A673 (cell line): ENCODE measurements around the gene GMPR. TPM values are rescaled to one million over a fixed set of nuclear protein-coding genes. Genes with fewer than 3 reads are reported as not detected.

Experiments used
- BruUV-seq: library from RNA; stranded (reverse); fragments of 400-500 nt; replicated peaks from 2 replicates; lab custom pipeline; 2021; lab: Mats Ljungman, UMichigan
- CTCF ChIA-PET: fragments of 300-600 bp; sonication (Branson Sonifier 250); formaldehyde crosslinking; loops from one replicate; lab custom pipeline; 2022; ENCODE audit warnings: antibody characterized with exemption; lab: Charles Lee
- POLR2A ChIA-PET: fragments of 300-600 bp; sonication (Branson Sonifier 250); formaldehyde crosslinking; loops from one replicate; lab custom pipeline; 2022; ENCODE audit warnings: antibody characterized with exemption; ENCODE audit not compliant: low non-redundant PET; lab: Charles Lee
- DNase-seq: peaks from one replicate; pipeline ENCODE4 v3.0.0-alpha.2; 2015; ENCODE audit warnings: low spot score
- H3K27ac ChIP-seq: fragments of 200-600 bp; sonication (generic); 2 replicates; pipeline ENCODE4 v1.5.1; 2016; ENCODE audit warnings: mixed run types, low read depth, mild to moderate bottlenecking, mixed read lengths, antibody characterized with exemption, low read length; ENCODE audit not compliant: poor library complexity, severe bottlenecking
- H3K27me3 ChIP-seq: fragments of 200-600 bp; sonication (generic); replicated peaks from 2 replicates; pipeline ENCODE4 v1.6.1; 2017; ENCODE audit warnings: mixed run types, low read depth, mild to moderate bottlenecking, mixed read lengths, antibody characterized with exemption, low read length; ENCODE audit not compliant: insufficient read depth, poor library complexity
- H3K36me3 ChIP-seq: fragments of 200-600 bp; sonication (generic); 2 replicates; pipeline ENCODE4 v1.6.1; 2016; ENCODE audit warnings: mixed run types, mild to moderate bottlenecking, mixed read lengths, antibody characterized with exemption, low read length; ENCODE audit not compliant: insufficient read depth, poor library complexity, severe bottlenecking
- H3K4me1 ChIP-seq: fragments of 200-600 bp; sonication (generic); 2 replicates; pipeline ENCODE4 v1.6.1; 2017; ENCODE audit warnings: mixed run types, mild to moderate bottlenecking, mixed read lengths, antibody characterized with exemption, low read length; ENCODE audit not compliant: insufficient read depth, poor library complexity, severe bottlenecking
- H3K4me3 ChIP-seq: fragments of 200-600 bp; sonication (generic); 2 replicates; pipeline ENCODE4 v1.5.1; 2016; ENCODE audit warnings: low read depth, mixed run types, mild to moderate bottlenecking, mixed read lengths, low read length; ENCODE audit not compliant: poor library complexity, severe bottlenecking
- H3K9me3 ChIP-seq: fragments of 200-600 bp; sonication (generic); 2 replicates; pipeline ENCODE4 v1.6.1; 2016; ENCODE audit warnings: mixed run types, low read depth, mild to moderate bottlenecking, mixed read lengths, antibody characterized with exemption, low read length; ENCODE audit not compliant: poor library complexity, severe bottlenecking
- CTCF ChIP-seq: fragments of 300-800, 200-600 bp; sonication (generic); conservative IDR thresholded peaks from 2 replicates; pipeline ENCODE4 v1.5.1; 2017; ENCODE audit warnings: low read depth, mild to moderate bottlenecking, antibody characterized with exemption, low read length, moderate library complexity, mixed read lengths
- EZH2 ChIP-seq: fragments of 200-600 bp; sonication (generic); IDR thresholded peaks from 2 replicates; pipeline ENCODE4 v1.6.1; 2017; ENCODE audit warnings: borderline replicate concordance, low read depth, mild to moderate bottlenecking, mixed read lengths, antibody characterized with exemption, low read length; ENCODE audit not compliant: poor library complexity, severe bottlenecking
- intact Hi-C: fragments of 100-400 bp; cut with micrococcal nuclease; formaldehyde crosslinking; loops from one replicate; pipeline ENCODE4 v1.10.0; 2022; ENCODE audit not compliant: unreplicated experiment
- total RNA-seq: library from RNA; stranded (reverse); gene quantifications from 2 replicates; pipeline ENCODE4 v1.2.3, GENCODE V29; 2021

GMPR gene
- total RNA-seq, 1 experiment from 2014 or later = 0.32 TPM

DNA sequence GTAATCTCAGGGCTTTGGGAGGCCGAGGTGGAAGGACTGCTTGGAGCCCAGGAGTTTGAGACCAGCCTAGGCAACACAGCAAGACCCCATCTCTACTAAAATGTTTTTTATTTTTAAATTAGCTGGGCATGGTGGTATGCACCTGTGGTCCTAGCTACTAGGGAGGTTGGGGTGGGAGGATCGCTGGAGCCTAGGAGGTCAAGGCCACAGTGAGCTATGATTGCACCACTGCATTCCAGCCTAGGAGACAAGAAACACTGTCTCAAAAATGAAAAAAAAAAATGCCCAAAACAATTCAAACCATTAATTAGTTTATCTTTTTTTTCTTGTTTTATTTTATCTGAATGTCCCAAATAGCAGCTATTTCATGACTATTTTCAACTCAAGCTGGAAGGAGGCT lies 85.8 kb downstream of the GMPR start:
- BruUV-seq = no TSS peak
- Histone ChIP-seq H3K36me3 (no peaks in the 10 kb centered on the region), H3K9me3 (no peaks in the 10 kb centered on the region), H3K4me1 (peaks cover 37% of the 10 kb centered on the region), H3K27ac (no peak overlapping the region), H3K27me3 (no peaks in the 10 kb centered on the region), H3K4me3 (no peak overlapping the region)
- TF ChIP-seq EZH2 = no peak
- no peak for TF ChIP-seq CTCF
- intact Hi-C loops = no loop called here
- ChIA-PET CTCF (no interaction called here), POLR2A (no interaction called here)
- no peak for DNase-seq

DNA sequence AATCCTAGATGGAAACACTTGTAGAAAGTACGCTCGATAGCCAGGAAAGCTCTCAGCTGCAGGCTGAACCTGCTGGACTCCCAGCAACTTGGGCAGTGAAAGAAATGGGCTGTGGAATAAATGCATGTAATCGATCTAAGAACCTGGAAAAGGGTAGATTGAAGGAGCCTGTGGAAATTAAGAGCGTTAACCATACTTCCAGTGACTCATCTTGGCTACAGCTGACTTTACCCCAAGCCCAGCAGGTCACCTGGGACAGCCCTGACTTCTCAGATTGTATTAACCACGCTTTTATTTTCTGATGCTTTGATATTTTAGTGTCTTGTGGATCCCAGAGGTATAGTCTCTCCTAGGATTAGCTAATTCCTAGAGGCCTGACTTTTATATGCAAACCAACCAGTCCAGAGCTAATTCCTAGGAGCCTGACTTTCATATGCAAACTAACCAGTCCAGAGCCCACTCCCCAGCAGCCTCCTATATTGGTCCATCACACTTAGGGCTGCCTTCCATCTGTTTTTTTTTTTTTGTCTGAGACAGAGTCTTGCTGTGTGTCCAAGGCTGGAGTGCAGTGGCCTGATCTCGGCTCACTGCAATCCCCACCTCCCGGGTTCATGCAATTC lies 86.3 kb downstream of the GMPR start:
- no peaks in the 10 kb centered on the region for H3K27me3 ChIP-seq
- H3K4me1 ChIP-seq = peaks cover 33% of the 10 kb centered on the region
- no peaks in the 10 kb centered on the region for H3K9me3 ChIP-seq
- H3K4me3 ChIP-seq = no peak overlapping the region
- TF ChIP-seq CTCF (no peak), EZH2 (no peak)
- no peak overlapping the region for H3K27ac ChIP-seq
- ChIA-PET CTCF (no interaction called here), POLR2A (no interaction called here)
- BruUV-seq = no TSS peak
- H3K36me3 ChIP-seq = no peaks in the 10 kb centered on the region
- DNase-seq = no peak
- intact Hi-C loops = no loop called here

DNA sequence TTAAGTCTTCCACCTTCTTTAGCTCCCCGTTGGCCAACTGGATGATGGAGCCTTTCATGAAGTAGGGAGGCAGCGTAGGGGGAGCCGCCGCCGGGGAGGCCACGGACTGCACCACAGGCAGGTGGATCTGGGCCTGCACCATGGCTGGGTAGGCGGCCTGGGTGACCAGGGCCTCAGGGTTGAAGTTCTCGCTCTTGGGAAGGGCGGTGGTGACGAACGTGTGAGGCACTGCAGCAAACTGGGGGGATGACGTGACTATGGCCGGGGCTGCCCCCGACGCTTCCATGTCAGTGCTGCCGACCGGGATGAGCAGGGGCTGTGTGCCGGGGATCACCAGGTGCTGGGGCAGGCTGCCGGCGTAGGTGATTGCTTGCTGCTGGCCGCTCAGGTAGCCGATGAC lies 88.1 kb downstream of the GMPR start:
- H3K4me1 ChIP-seq = peaks cover 18% of the 10 kb centered on the region
- no peak for DNase-seq
- no peak overlapping the region for H3K4me3 ChIP-seq
- H3K36me3 ChIP-seq = no peaks in the 10 kb centered on the region
- no peak for TF ChIP-seq CTCF
- no peak for TF ChIP-seq EZH2
- no peaks in the 10 kb centered on the region for H3K9me3 ChIP-seq
- H3K27me3 ChIP-seq = no peaks in the 10 kb centered on the region
- POLR2A ChIA-PET = no interaction called here
- intact Hi-C loops = no loop called here
- BruUV-seq = no TSS peak
- no peak overlapping the region for H3K27ac ChIP-seq
- CTCF ChIA-PET = no interaction called here
